D341Med (cell line): Measurements from ENCODE around the gene TBC1D22A.

ENCODE experiments used
- DNase-seq: peaks from one replicate; pipeline ENCODE4 v3.0.0; 2012; ENCODE audit warnings: low spot score

Gene TBC1D22A

GRCh38 chr22:46934746-46935491 lies 172.5 kb downstream of the TBC1D22A start:
- DNase-seq: no peak

DNA sequence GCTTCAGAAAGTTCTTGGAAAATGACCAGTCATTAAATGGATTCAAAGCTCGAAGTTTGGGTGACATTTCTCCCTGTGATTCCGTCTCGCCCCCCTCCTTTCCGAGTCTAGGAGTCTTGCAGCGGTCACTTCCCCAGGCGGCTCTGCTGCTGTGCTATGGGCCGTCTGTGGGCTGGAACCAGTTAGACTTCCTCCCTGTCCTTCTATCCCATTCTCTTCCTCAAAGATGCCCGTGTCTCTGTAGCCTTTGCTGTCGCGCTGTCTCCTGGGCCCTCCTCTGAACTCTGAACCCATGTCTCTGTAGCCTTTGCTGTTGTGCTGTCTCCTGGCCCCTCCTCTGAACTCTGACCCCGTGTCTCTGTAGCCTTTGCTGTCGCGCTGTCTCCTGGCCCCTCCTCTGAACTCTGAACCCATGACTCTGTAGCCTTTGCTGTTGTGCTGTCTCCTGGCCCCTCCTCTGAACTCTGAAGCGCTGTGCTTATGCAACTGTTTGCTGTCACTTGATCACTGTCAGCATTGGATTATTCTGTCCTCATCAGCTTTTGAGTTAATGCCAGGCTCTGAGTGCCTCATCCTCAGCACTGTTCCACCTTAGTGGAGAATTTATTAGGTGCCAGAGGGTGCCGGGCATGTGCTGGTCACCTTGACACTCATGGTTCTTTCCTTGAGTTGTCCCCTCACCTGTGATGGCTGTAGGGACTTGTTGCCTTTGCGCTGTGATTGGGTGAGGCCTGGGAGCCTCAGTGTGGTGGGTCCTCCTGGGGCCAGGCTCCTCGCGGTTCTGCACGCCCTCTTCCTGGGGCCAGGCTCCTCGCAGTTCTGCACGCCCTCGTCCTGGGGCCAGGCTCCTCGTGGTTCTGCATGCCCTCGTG lies 173.3 kb downstream of the TBC1D22A start:
- DNase-seq: no peak

DNA sequence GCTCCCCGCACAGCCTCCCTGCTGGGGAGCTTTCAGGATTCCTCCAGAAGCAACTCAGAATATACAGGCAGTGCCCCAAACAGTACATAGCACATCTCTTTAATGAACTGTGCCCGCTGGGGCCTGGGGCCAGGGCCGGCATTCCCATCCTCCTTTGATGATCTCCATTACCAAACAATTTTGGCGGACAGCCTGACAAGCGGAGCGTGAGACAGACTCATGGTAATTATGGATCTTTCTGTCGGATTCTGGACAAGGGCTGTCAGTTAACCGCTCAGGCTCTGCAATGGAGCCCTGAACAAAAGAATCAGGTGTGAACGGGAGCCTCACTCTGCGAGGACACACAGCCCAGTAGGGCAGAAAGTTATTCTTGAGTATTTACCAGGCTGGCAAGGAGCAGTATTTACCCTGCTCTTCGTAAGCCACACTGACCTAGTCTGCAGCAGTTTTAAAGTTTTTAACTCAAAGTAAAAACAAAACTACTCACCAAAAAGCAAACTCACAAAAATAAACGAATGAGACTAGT lies 174.0 kb downstream of the TBC1D22A start:
- no peak for DNase-seq

GRCh38 chr22:46937185-46937584 lies 174.7 kb downstream of the TBC1D22A start:
- DNase-seq: no peak

DNA sequence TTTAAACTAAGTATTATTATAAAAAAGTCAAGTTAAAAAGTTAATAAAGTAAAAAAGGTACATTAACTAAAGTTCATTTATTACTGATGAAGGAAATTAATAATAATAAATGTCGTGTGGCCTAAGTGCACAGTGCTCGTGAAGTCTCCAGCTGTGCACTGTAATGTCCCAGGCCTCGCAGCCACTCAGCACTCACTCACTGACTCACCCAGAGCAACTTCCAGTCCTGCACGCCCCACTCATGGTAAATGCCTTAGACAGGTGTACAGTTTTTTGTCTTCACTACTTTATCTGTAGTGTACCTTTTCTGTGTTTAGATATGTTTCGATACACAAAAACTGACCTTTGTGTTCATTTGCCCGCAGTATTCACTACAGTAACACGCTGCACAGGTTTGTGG lies 175.5 kb downstream of the TBC1D22A start:
- no peak for DNase-seq

DNA sequence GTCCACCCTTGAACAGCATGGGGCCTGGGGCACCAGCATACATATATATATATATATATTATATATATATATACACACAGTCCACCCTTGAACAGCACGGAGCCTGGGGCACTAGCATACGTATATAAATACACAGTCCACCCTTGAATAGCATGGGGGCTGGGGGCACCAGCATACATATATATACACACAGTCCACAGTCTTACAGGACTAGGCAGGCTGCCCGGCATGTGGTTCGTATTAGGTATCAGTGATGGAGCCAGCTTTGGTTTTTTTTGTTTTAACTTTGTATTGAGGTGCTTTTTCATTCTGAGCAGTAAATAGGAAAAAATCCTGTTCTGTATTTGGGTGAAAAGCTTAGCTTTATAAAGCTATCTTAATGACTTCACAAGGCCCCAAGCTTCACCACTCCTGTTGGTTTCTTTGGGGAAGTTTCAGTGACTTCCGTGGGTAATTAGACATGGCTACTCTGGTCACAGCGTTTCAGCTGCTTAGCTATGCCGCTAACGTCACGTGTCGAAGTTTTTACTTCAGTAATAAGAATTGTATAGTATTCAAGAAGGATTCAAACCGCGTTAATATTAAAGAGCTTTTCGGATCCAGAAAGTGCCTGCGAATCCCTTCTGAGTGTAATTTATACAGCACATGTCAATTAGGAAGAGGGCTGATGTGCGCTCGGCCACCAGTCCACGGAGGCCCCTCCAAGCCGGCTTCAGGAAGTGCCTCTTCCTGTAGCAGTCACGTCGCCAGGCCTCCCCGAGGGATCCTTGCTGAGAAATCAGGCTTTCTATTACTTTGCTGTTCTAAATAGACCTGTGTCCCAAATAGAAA lies 179.7 kb downstream of the TBC1D22A start:
- DNase-seq: no peak

DNA sequence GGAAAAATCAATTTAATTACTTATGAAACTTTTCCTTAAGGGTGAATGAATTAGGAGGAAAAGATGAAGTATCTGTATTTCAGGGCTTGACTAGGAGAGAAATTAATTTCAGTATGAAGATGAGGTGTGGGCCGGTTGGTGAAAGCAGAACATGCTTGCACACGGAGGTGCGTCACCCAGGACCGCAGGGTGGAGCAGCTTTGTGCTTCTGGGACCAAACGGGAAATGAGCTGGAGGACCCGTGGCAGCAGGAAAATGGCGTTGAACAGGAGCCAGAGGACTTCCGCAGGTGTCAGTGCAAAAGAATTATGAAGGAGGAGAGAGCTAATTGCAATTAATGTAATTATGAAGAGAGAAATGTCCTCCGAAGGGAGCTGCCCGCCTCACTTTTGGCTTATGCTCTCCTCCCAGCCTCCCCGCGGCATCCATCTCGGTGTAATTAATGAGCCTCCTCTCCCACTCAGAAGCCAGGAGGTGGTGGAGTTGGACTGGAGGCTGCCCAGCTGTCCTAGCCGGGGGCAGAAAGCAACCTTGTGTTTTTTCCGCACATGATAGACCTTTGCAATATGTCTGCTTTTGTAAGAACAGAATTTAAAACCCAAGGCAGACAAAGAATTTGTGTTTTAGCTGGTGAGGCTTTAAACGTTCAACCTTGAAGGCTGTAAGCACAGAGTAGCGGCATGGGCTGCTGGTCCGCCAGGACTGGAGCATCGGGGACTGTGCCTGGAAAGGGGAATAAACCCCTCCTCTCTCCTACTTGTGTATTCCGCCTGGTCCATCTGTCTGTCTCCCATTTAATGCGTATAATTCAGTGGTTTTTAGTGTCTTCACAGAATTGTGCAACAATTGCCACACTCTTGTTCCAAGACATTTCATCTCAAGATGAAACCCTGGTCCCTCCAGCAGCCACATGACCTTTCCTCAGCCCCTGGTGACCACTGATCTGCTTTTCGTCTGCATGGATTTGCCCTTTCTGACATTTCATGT lies 180.6 kb downstream of the TBC1D22A start:
- DNase-seq: no peak

DNA sequence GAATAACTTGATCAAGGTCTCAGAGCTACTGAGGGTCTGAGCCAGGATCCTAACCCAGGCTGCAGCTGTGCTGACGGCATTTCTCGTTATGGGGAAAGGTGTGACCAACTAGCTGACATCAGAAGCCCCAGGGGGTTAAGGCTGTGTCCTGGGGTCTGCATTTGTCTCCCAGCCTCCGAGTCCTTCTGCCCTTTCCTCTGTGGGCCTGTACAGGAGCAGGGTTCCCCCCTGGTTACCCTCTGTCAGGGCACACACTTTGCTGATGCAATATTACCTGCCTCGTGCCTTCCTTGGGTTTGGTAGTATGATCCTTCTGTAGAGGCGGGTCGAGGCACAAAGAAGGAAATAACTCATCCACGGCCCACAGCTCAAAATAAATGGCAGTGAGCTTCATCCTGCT lies 183.0 kb downstream of the TBC1D22A start:
- DNase-seq: no peak

DNA sequence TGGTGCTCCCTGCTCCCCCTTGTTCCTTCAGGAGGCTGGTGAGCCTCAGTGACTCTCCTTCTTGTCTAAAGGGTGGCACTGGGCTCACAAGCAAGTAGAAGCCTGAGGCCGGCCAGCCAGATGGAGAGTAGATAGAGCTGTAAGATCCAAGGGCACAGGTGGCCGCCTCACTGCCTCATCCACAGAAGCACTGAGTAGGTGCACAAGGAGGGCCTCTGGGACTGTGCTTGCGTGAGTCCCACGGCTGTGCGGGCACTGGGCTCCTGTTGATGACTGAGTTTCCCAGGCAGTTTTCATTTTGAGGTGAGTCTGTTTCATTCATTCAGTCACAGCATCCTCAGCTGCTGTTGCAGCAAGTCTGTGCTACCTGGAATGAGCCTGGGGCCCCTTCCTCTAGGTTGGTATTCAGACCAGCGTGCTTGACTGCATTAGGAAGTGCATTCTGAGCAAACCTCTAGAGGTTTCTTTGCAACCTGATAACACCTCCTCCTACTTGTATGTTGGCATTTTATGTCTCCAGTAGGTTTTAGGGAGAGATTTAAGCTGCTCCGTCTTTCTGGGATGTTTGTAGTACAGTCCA lies 184.0 kb downstream of the TBC1D22A start:
- DNase-seq: no peak

- DNase-seq: no peak
Observed at GRCh38 chr22:46947516-46948257, 185.2 kb downstream of the TBC1D22A start.

DNA sequence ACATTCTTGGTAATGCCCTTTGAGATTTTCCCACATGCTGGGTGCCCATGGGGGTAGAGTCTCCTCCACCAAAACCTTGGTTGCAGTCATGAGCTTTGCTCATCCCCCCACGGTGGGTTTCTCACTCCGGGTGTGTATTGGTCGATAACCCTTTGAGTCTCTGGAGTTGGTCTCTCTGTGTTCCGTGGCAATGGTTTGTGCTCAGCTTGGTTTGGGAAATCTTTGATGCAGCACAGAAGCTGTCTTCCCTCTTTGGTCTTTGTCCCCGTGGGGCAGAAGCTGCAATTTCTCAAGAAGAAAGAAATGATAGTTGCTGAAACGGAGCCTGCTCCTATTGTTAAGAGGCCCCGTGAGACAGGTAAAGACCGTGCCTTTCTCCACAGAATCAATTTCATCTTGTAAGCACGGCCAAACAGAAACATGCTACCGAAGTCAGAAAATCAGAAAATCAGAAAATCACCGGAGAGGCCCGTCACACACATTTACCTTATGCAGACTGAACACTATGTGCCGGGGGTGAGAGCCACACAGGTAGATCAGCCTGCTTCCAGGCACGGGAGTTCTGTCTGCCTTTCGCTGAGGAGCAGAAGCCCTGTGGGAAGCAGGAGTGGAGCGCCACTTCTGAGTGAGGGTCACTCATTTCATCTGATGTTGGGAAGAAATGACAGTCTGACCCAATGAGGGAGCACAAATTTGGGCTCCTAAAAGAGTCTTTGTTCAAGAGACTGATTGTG lies 186.1 kb downstream of the TBC1D22A start:
- no peak for DNase-seq

- DNase-seq: no peak
Observed at GRCh38 chr22:46951350-46951749, 188.9 kb downstream of the TBC1D22A start.

- no peak for DNase-seq
Observed at GRCh38 chr22:46951973-46952372, 189.5 kb downstream of the TBC1D22A start.

DNA sequence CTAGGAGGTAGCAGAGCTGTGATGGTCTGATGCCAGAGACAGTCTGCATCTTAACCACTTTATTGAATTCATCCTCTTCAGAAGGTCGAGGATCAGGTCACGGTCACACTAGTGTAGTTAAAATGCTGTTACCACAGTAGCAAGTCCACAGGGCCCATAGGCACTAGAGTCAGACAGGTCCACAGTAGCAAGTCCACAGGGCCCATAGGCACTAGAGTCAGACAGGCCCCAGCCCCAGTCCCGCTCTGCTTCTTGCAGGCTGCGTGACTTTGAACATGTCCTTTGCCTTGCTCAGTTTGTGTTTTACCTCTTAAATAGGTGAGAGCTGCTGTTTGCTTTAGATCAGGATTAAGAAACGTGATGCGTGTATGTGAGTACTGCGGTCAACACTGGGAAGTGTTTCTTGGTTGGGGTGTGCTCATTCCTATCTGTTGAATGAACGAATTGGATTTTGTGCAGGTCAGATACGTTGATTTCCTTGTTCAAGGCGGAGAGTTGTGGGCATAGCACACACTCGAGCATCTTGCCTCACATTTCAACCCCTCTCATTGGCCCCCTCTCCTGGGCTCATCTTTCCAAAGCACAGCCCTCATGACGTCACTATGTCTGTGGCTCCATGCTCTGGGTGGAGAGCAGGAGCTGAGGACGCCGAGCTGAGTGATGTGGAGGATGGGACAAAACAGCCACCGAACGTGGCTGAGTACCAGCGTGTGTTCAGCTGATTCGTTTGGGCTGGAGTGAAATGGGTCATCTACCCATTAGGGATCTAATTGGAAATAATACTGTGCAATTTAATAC lies 191.7 kb downstream of the TBC1D22A start:
- DNase-seq: no peak

DNA sequence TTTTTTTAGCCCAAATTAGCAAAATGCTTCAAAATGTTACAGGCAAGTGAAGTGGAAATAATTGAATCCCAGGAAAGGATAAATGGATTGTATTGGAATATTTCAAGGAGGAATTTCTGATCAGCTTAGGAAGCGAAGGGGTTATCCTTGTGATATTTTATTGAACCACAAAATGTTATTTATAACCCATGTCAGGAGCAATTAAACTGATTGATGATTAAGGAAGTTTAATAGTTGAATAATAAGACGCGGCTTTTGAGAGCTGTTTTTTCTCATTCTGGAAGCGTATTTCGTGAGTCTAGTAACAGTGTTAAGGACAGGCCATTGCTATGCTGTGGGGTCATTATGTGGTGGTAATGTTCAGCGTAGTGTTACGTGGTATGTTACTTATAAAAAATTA lies 192.3 kb downstream of the TBC1D22A start:
- DNase-seq: no peak

DNA sequence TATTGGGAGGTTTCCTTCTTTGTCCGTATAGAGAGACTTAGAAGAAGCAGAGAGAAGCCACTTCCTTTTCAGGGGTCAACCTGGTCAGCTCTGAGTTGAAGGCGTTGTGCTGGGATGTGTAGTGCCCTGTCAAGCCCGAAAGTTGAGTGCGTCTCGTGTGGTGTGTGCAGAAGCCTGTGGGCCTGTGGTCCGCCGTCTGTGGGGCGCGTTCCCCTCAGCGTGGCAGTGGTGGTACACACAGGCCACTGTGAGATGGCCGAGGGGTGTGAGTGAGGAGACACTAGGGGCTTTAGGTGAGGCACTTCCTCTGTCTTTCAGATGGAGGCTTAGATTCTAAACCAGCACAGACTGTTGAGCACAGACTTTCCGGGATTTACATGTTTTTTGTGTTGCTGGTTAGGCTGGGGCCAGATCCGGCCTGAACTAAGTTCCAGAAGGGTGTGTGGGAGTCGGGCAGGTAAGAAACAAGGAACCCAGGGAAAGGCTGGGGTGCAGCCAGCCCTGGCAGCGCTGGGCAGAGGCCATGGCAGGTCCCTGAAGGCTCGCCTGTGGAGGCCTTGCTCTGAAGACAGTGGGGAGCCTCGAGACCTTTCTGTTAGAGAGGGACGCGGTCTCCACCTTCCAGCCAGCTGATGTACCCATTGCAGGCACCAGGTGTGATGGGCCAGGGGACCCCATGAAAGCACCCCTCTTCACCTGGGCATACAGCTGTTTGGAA lies 194.2 kb downstream of the TBC1D22A start:
- DNase-seq: no peak

GRCh38 chr22:46957521-46957920 lies 195.1 kb downstream of the TBC1D22A start:
- DNase-seq: no peak

DNA sequence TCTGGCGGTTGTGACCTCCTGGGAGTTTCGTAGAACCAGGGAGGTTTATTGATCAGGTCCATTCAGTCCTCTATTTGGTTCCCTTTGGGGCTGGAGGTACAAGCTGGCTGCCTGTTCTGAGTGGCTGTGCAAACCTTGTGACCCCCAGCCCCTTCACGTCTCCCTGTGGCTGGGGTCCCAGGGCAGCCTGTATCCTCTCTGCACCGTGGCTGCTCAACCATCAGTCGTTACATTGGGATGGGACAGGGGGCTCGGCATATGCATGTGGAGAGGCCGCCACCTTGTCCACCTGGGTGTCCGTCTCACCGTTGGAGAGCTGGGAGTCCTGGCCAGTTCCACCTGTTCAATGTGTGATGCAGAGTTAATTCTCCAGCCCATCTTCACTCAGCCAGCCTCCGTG lies 195.7 kb downstream of the TBC1D22A start:
- no peak for DNase-seq
